Effector memory CD4-positive, alpha-beta T cell (primary cell): ENCODE measurements around the gene TMTC4.

ENCODE experiments used
- DNase-seq, 3 donors: peaks; one replicate each; pipeline ENCODE4 v3.0.0-alpha.2; 2020
- H3K27ac ChIP-seq: 2 replicates; pipeline ENCODE4 v1.7.0; 2013; ENCODE audit warnings: mild to moderate bottlenecking, low read length, moderate library complexity; ENCODE audit not compliant: insufficient read depth, poor library complexity, severe bottlenecking
- H3K27me3 ChIP-seq: replicated peaks from 2 replicates; pipeline ENCODE4 v1.7.0; 2013; ENCODE audit warnings: mild to moderate bottlenecking, low read length; ENCODE audit not compliant: insufficient read depth, control insufficient read depth, poor library complexity, severe bottlenecking
- H3K36me3 ChIP-seq: 2 replicates; pipeline ENCODE4 v1.7.0; 2013; ENCODE audit warnings: mild to moderate bottlenecking, low read length, moderate library complexity; ENCODE audit not compliant: control insufficient read depth, insufficient read depth
- H3K4me1 ChIP-seq: 2 replicates; pipeline ENCODE4 v1.7.0; 2013; ENCODE audit warnings: low read length, mild to moderate bottlenecking; ENCODE audit not compliant: control insufficient read depth, insufficient read depth, poor library complexity, severe bottlenecking
- H3K4me3 ChIP-seq: 2 replicates; pipeline ENCODE4 v1.7.0; 2013; ENCODE audit warnings: low read length, low read depth, mild to moderate bottlenecking; ENCODE audit not compliant: insufficient read depth, poor library complexity, severe bottlenecking
- H3K9me3 ChIP-seq: 2 replicates; pipeline ENCODE4 v1.7.0; 2013; ENCODE audit warnings: mild to moderate bottlenecking, low read length, moderate library complexity; ENCODE audit not compliant: control insufficient read depth

The TMTC4 gene

GRCh38 chr13:100667894-100668293 lies 6.7 kb downstream of the TMTC4 start:
- no peaks in the 10 kb centered on the region for H3K27me3 ChIP-seq
- peaks cover 36% of the 10 kb centered on the region for H3K36me3 ChIP-seq
- no peaks in the 10 kb centered on the region for H3K9me3 ChIP-seq
- no peaks in the 10 kb centered on the region for H3K4me1 ChIP-seq
- H3K27ac ChIP-seq: no peak overlapping the region
- no peak overlapping the region for H3K4me3 ChIP-seq
- DNase-seq: no peak

GRCh38 chr13:100666124-100666523 lies 8.5 kb downstream of the TMTC4 start:
- no peaks in the 10 kb centered on the region for H3K4me1 ChIP-seq
- H3K9me3 ChIP-seq: no peaks in the 10 kb centered on the region

GRCh38 chr13:100665403-100665802 lies 9.2 kb downstream of the TMTC4 start:
- H3K27me3 ChIP-seq: no peaks in the 10 kb centered on the region
- no peak overlapping the region for H3K27ac ChIP-seq
- H3K4me1 ChIP-seq: no peaks in the 10 kb centered on the region
- peaks cover 45% of the 10 kb centered on the region for H3K36me3 ChIP-seq
- H3K9me3 ChIP-seq: no peaks in the 10 kb centered on the region
- no peak for DNase-seq
- no peak overlapping the region for H3K4me3 ChIP-seq

More at GRCh38 chr13:100666124-100666523, 8.5 kb downstream of the TMTC4 start:
- no peaks in the 10 kb centered on the region for H3K27me3 ChIP-seq
- no peak overlapping the region for H3K27ac ChIP-seq
- H3K36me3 ChIP-seq: peaks cover 45% of the 10 kb centered on the region
- no peak overlapping the region for H3K4me3 ChIP-seq
- no peak for DNase-seq

DNA sequence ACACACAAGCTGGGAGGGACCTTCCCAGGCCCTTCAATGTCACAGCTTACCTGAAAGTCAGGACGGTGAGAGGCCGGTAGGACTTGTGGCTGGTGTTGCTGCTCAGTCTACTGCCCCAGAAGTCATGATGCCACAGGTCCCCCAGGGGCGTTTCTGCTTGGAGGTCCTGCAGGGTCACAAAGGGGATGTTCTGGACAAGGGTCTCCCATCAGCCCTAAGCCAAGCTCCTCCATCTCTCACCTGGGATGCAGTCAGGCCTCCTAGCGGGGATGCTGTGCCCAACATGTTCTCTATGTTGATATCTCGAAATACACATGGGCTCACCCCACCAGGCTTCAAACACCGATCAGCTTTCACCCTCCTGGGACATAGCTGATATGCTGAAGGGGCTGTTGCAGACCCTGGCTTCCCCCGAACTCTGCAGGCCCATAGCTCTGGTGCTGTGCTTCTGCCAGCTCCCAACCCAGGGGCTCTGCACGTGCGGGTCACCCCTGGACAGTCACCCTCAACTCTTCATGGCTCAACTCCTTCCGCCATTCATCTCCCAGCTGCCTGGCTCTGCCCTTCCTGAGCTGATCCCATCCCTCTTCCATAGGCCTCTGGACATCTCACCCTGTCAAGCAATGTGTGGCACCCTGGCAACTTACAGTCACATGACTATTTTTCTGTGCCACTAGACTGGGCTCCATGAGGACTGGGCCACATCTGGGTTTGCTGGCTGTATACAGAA lies 10.3 kb downstream of the TMTC4 start:
- Histone ChIP-seq H3K36me3 (peaks cover 43% of the 10 kb centered on the region), H3K4me3 (no peak overlapping the region), H3K27me3 (no peaks in the 10 kb centered on the region), H3K9me3 (no peaks in the 10 kb centered on the region), H3K27ac (no peak overlapping the region), H3K4me1 (no peaks in the 10 kb centered on the region)
- no peak for DNase-seq

DNA sequence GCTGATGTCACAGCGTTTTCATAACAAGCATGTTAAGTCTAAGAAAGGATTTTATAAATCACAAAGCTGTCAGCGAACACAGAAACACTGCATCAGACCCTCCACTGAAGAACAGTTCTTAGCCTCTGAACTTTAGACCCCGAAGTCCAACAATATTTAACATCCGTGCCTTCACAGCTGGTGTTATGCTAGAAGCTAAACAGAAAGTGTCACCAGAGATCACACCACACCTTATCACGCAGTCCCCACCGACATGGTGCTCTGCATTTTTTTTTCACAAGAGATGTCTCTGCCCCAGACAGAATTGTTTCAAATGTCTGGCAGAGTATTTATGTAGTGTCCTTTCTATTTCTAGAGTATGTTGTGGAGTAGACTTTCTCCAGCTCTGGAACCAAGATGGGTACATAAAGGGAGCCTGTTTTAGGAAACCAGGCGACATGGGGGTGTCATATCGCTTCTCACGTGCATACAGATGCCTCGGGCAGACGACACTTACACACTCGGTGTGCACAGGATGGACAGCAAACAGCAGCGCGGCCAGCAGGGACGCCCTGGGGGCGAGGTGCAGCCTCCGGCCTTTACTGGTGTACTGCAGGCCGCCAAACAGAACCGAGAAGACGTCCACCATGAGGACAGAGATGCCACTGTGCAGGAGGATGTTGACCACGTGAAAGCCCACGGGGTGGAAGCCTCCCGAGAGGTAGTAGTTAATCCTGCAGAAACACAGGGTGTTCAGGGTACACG lies 12.0 kb downstream of the TMTC4 start:
- Histone ChIP-seq H3K4me3 (no peak overlapping the region), H3K9me3 (no peaks in the 10 kb centered on the region), H3K27ac (no peak overlapping the region), H3K27me3 (no peaks in the 10 kb centered on the region), H3K36me3 (peaks cover 27% of the 10 kb centered on the region), H3K4me1 (peaks cover 8% of the 10 kb centered on the region)
- DNase-seq: no peak

DNA sequence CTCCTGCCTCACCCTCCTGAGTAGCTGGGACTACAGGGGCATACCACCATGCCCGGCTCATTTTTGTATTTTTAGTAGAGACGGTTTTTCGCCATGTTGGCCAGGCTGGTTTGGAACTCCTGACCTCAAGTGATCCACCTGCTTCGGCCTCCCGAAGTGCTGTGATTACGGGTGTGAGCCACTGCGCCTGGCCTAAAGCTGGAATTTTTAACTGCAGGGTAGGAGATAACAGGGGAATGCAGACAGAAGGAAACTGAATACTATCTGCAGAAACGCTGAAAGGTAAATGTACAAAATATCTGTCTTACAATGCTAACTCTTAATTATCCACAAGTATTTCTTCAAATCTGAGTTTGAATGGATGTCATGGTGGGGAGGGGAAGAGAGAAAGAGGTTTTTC lies 13.8 kb downstream of the TMTC4 start:
- no peak overlapping the region for H3K27ac ChIP-seq
- H3K9me3 ChIP-seq: no peaks in the 10 kb centered on the region
- no peak for DNase-seq
- peaks cover 20% of the 10 kb centered on the region for H3K36me3 ChIP-seq
- no peak overlapping the region for H3K4me3 ChIP-seq
- H3K4me1 ChIP-seq: peaks cover 8% of the 10 kb centered on the region
- no peaks in the 10 kb centered on the region for H3K27me3 ChIP-seq

DNA sequence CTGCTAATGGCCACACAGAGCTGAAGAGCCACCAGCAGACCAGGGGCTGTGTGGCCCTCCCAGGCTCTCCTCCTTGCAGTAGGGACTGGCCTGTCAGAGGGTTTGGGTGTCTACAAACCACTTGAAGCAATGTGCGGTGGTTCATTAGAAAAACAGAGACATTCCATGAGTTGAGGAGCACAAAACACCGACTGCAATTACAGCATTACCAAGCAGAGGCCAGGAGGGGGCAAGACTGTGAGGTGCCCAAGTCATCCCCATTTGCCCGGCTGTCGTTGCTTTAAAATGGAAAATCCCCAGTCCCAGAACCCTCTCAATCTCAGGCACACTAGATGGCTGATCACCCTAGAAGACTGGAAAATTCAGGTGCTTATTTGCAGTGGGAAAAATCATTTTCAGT lies 15.0 kb downstream of the TMTC4 start:
- Histone ChIP-seq H3K36me3 (peaks cover 18% of the 10 kb centered on the region), H3K4me3 (no peak overlapping the region), H3K4me1 (peaks cover 8% of the 10 kb centered on the region), H3K27me3 (no peaks in the 10 kb centered on the region), H3K27ac (no peak overlapping the region), H3K9me3 (no peaks in the 10 kb centered on the region)
- no peak for DNase-seq

DNA sequence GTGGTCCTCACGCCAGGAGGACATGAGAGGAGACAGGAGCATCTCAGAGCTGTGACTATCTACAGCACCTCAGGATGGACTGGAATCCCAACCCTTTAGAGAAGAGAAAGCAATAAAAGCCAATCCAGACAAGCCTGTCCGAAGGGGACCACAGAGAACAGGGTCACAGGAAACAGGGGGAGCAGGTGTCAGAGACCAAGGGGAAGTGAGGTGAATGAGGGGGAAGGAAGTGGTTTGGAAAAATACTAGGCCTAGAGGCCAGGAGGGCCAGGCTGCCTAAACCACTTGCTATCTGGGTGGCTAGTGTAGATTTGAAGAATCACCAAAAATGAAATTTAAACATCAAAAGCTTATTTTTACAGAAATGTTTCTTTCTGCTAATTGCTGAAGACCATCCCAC lies 16.2 kb downstream of the TMTC4 start:
- Histone ChIP-seq H3K27me3 (no peaks in the 10 kb centered on the region), H3K9me3 (no peaks in the 10 kb centered on the region), H3K4me1 (peaks cover 8% of the 10 kb centered on the region), H3K36me3 (peaks cover 21% of the 10 kb centered on the region), H3K4me3 (no peak overlapping the region), H3K27ac (no peak overlapping the region)
- DNase-seq: no peak

DNA sequence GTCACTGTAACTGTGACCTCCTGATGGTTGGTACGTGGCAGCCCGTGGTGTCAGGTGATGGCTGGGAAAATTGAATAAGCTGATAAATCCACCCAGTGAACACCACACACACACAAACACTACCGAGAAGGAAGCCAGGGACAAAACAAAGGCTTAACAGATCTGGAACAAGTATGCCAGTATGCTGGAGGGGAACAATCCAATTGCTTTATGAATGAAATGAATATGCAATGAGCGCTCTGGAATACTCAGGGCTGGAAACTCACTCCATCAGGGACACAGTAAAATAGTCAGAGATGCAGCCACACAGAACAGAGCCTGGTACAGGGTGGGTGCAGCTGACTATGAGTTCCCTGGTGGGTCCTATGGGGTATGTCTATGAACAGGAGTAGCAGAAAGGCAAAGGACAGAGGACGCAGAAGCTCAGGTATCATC lies 16.7 kb downstream of the TMTC4 start:
- Histone ChIP-seq H3K9me3 (no peaks in the 10 kb centered on the region), H3K27ac (no peak overlapping the region), H3K4me1 (peaks cover 8% of the 10 kb centered on the region), H3K27me3 (no peaks in the 10 kb centered on the region), H3K4me3 (no peak overlapping the region), H3K36me3 (peaks cover 16% of the 10 kb centered on the region)
- DNase-seq: no peak

- no peak overlapping the region for H3K27ac ChIP-seq
- H3K27me3 ChIP-seq: no peaks in the 10 kb centered on the region
- no peaks in the 10 kb centered on the region for H3K9me3 ChIP-seq
- no peaks in the 10 kb centered on the region for H3K4me1 ChIP-seq
- no peak for DNase-seq
- peaks cover 6% of the 10 kb centered on the region for H3K36me3 ChIP-seq
- no peak overlapping the region for H3K4me3 ChIP-seq
These were observed 22.1 kb downstream of the TMTC4 start for GRCh38 chr13:100652510-100652909.
